Sigmoid colon (tissue), 4 donors: Measurements from ENCODE around the gene IL22RA2.

Experiments used
- CTCF ChIP-seq, 4 experiments: fragments of 450-650 bp in 3 of 4; fragments of 200-600 bp in 1 of 4; IDR thresholded peaks; one replicate each; pipeline ENCODE4 v1.5.1; 2016 to 2019; ENCODE audit warnings: antibody characterized with exemption in 4 of 4, mild to moderate bottlenecking in 3 of 4, moderate library complexity in 2 of 4
- EP300 ChIP-seq, 4 donors: sonication (generic); formaldehyde crosslinking; IDR thresholded peaks; one replicate each; pipeline ENCODE4 v1.6.1; 2017; ENCODE audit warnings: antibody characterized with exemption in 4 of 4
- POLR2A ChIP-seq, 2 donors: fragments of 450-650 bp; IDR thresholded peaks; one replicate each; pipeline ENCODE4 v1.6.1; 2016; ENCODE audit warnings: antibody characterized with exemption in 2 of 2, mild to moderate bottlenecking in 2 of 2, moderate library complexity in 2 of 2
- POLR2AphosphoS5 ChIP-seq, 4 donors: sonication (generic); formaldehyde crosslinking; IDR thresholded peaks; one replicate each; pipeline ENCODE4 v1.6.1; 2017; ENCODE audit warnings: antibody characterized with exemption in 4 of 4

GRCh38 chr6:137171053-137171374, 2.4 kb downstream of the IL22RA2 start:
- TF ChIP-seq CTCF (IDR thresholded peaks at IDR 0.05) (no peak), EP300 (IDR thresholded peaks at IDR 0.05) (no peak), POLR2A (IDR thresholded peaks at IDR 0.05) (no peak), POLR2AphosphoS5 (IDR thresholded peaks at IDR 0.05) (no peak)
